Measurements from ENCODE around the gene FAM237B.

The FAM237B gene

GRCh38 chr7:90274161-90274560, 46.9 kb downstream of the FAM237B start:
- no peak for ATAC-seq (ENCODE audit: low read depth)
- no peak for TF ChIP-seq CTCF (IDR thresholded peaks at IDR 0.05; ENCODE audit: poor library complexity, severe bottlenecking)
- no peaks in the 10 kb centered on the region for H3K36me3 ChIP-seq (ENCODE audit: low read depth)

GRCh38 chr7:90272242-90272641, 48.9 kb downstream of the FAM237B start:
- H3K4me3 ChIP-seq (ENCODE audit: severe bottlenecking): no peak overlapping the region
- H3K36me3 ChIP-seq (ENCODE audit: low read depth): no peaks in the 10 kb centered on the region
- no peak for TF ChIP-seq CTCF (IDR thresholded peaks at IDR 0.05; ENCODE audit: poor library complexity, severe bottlenecking)
- ATAC-seq (ENCODE audit: low read depth) (no peak), DNase-seq (ENCODE audit: low spot score) (no peak)
- no peak overlapping the region for H3K27ac ChIP-seq (ENCODE audit: poor library complexity, severe bottlenecking)
- H3K9me3 ChIP-seq (ENCODE audit: severe bottlenecking): no peaks in the 10 kb centered on the region
- no peaks in the 10 kb centered on the region for H3K27me3 ChIP-seq (ENCODE audit: insufficient read depth, poor library complexity, severe bottlenecking)
- H3K4me1 ChIP-seq (ENCODE audit: insufficient read depth, poor library complexity, severe bottlenecking): peaks cover 8% of the 10 kb centered on the region

More at GRCh38 chr7:90274161-90274560, 46.9 kb downstream of the FAM237B start:
- Histone ChIP-seq H3K4me3 (ENCODE audit: severe bottlenecking) (no peak overlapping the region), H3K27ac (ENCODE audit: poor library complexity, severe bottlenecking) (no peak overlapping the region), H3K27me3 (ENCODE audit: insufficient read depth, poor library complexity, severe bottlenecking) (no peaks in the 10 kb centered on the region), H3K4me1 (ENCODE audit: insufficient read depth, poor library complexity, severe bottlenecking) (peaks cover 8% of the 10 kb centered on the region), H3K9me3 (ENCODE audit: severe bottlenecking) (no peaks in the 10 kb centered on the region)
- DNase-seq (ENCODE audit: low spot score): no peak

GRCh38 chr7:90271753-90272152, 49.4 kb downstream of the FAM237B start:
- no peaks in the 10 kb centered on the region for H3K36me3 ChIP-seq (ENCODE audit: low read depth)
- H3K27ac ChIP-seq (ENCODE audit: poor library complexity, severe bottlenecking): peak overlapping the region; percentile 7
- H3K9me3 ChIP-seq (ENCODE audit: severe bottlenecking): no peaks in the 10 kb centered on the region
- peaks cover 8% of the 10 kb centered on the region for H3K4me1 ChIP-seq (ENCODE audit: insufficient read depth, poor library complexity, severe bottlenecking)
- H3K27me3 ChIP-seq (ENCODE audit: insufficient read depth, poor library complexity, severe bottlenecking): no peaks in the 10 kb centered on the region
- DNase-seq (ENCODE audit: low spot score): no peak
- no peak overlapping the region for H3K4me3 ChIP-seq (ENCODE audit: severe bottlenecking)
- no peak for TF ChIP-seq CTCF (IDR thresholded peaks at IDR 0.05; ENCODE audit: poor library complexity, severe bottlenecking)
- ATAC-seq (ENCODE audit: low read depth): peak; percentile 64

GRCh38 chr7:90270431-90271178, 50.5 kb downstream of the FAM237B start:
- no peak overlapping the region for H3K27ac ChIP-seq (ENCODE audit: poor library complexity, severe bottlenecking)

More at GRCh38 chr7:90270431-90271178, 50.5 kb downstream of the FAM237B start:
- H3K4me1 ChIP-seq (ENCODE audit: insufficient read depth, poor library complexity, severe bottlenecking): peaks cover 8% of the 10 kb centered on the region
- H3K4me3 ChIP-seq (ENCODE audit: severe bottlenecking): no peak overlapping the region
- TF ChIP-seq CTCF (IDR thresholded peaks at IDR 0.05; ENCODE audit: poor library complexity, severe bottlenecking): no peak
- DNase-seq (ENCODE audit: low spot score): no peak
- H3K9me3 ChIP-seq (ENCODE audit: severe bottlenecking): no peaks in the 10 kb centered on the region
- ATAC-seq (ENCODE audit: low read depth): no peak
- H3K27me3 ChIP-seq (ENCODE audit: insufficient read depth, poor library complexity, severe bottlenecking): no peaks in the 10 kb centered on the region
- H3K36me3 ChIP-seq (ENCODE audit: low read depth): no peaks in the 10 kb centered on the region

All from RWPE2 (cell line).